OCI-LY1 (cell line): ENCODE measurements around the gene UPP2.

Experiments
- EZH2 ChIP-seq: fragments of 200-600 bp; sonication (generic), shearing (Covaris generic); IDR thresholded peaks from 2 replicates; pipeline ENCODE4 v1.8.0; 2017; ENCODE audit warnings: borderline replicate concordance, mixed run types, mild to moderate bottlenecking, antibody characterized with exemption, low read length, moderate library complexity, mixed read lengths
- TF ChIP-seq, protein P1 (sequence below): fragments of 200-600 bp; sonication (generic), shearing (Covaris generic); IDR thresholded peaks from 2 replicates; pipeline ENCODE4 v1.5.1; 2017; ENCODE audit warnings: mild to moderate bottlenecking, antibody characterized with exemption, low read length, moderate library complexity, mixed read lengths

DNA sequence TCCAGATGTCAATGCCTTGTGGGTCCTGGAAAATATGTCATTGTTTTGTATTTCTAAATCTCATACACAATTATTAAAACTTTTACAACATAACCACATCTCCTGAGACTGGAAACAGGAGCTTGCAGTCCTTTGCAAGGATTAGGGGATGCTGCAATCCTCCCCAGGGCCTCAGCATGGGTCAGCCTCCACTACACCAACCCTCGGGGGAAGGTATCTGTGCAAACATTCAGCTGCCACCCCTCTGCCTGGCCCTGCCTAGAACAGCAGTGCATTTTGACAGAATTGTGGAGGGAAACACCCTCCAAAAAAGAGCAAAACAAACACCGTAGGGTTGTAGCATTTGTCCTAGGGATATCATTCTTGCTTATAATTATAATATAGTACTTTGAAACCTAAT, 4.2 kb upstream of the UPP2 start:
- TF ChIP-seq, protein P1, sequence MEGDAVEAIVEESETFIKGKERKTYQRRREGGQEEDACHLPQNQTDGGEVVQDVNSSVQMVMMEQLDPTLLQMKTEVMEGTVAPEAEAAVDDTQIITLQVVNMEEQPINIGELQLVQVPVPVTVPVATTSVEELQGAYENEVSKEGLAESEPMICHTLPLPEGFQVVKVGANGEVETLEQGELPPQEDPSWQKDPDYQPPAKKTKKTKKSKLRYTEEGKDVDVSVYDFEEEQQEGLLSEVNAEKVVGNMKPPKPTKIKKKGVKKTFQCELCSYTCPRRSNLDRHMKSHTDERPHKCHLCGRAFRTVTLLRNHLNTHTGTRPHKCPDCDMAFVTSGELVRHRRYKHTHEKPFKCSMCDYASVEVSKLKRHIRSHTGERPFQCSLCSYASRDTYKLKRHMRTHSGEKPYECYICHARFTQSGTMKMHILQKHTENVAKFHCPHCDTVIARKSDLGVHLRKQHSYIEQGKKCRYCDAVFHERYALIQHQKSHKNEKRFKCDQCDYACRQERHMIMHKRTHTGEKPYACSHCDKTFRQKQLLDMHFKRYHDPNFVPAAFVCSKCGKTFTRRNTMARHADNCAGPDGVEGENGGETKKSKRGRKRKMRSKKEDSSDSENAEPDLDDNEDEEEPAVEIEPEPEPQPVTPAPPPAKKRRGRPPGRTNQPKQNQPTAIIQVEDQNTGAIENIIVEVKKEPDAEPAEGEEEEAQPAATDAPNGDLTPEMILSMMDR = no peak
- TF ChIP-seq EZH2 = no peak
